COLO668 (cell line): ENCODE measurements around the gene PDE6D.

ENCODE experiments used
- DNase-seq: peaks from one replicate; lab custom pipeline; 2025; ENCODE audit not compliant: unreplicated experiment; lab: John Stamatoyannopoulos, UW

PDE6D gene

DNA sequence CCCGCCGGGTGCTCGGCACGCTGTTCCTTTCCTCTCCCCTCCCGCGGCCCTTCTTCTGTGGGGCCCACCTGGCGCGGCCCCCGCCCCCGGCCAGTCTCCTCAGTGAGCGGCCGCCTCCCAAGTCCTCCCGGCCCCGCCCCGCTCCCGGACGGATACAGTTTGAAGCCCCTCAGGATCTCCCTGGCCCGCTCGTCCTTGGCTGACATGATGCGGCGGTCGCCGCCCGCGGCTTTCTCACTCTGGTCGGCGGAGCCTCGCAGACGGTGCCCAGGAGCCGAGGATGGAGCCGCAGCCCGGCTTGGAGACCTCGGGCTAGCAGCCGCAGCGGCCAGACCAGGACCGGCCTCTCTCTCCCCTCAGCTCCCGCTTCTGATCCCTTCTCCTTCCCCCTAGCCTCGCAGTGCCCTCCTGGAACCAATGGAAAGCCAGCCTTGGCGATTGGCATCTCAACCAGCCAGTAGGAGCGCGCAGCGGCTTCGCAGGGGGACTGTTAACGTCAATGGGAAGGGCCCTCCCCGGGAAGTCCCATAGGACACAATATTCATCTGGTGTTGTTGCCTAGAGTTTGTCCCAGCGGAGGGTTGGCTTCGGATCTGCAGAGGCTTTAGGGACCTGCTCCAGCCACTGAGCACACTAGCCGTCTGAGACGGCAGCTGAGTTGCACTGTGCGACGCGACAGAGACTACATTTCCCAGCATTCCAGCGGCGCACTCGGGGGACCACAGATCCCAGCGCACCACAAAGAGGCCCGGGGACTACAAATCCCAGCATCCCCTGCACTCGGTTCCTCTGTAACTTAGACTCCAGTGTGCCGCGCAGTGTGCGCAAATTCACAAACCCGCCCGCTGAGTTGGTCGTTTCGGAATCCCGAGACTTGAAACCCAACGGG, at the start of gene PDE6D:
Gene PDE6D (minus strand): TSS at position 374 of the 889 bp plus-strand sequence. CDS start 168 bp downstream, at position 206.
- DNase-seq = peak; percentile 96

DNA sequence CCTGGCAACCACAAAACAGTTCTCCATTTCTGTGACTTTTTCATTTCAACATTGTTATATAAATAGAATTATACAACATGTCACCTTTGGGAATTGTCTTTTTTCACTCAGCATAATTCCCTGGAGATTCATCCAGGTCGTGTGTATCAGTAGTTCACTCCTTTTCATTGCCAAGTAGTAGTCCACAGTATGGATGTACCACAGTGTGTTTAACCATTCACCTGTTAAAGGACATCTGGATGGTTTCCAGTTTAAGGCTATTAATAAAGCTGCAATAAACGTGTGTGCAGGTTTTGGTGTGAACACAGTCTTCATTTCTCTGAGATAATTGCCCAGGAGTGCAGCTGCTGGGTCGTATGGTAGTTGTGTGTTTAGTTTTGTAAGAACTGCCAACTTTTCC, 40.8 kb upstream of the PDE6D start:
- DNase-seq = no peak

DNA sequence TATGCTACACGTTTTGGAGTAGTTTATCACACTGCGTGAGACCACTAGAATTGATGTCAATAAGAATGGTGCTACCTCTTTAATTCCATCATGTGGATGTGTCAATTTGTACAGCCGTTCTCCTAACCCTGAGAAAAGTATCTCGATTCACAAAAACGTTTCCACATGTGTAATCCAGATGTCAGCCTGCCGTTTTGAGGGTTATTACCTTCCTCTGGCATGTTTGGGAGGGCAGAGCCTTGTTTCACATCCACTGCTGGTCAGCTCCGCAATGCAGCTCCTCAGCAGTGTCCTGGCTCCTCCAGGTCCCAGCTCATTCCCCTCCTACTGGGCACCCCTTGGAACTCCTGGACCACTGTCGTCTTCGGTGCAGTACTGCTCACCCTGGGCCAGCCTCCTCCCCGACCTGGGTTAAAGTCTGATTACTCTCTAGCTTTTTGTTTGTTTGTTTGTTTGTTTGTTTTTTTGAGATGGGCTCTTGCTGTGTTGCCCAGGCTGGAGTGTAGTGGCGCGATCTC, 39.8 kb upstream of the PDE6D start:
- DNase-seq = no peak

DNA sequence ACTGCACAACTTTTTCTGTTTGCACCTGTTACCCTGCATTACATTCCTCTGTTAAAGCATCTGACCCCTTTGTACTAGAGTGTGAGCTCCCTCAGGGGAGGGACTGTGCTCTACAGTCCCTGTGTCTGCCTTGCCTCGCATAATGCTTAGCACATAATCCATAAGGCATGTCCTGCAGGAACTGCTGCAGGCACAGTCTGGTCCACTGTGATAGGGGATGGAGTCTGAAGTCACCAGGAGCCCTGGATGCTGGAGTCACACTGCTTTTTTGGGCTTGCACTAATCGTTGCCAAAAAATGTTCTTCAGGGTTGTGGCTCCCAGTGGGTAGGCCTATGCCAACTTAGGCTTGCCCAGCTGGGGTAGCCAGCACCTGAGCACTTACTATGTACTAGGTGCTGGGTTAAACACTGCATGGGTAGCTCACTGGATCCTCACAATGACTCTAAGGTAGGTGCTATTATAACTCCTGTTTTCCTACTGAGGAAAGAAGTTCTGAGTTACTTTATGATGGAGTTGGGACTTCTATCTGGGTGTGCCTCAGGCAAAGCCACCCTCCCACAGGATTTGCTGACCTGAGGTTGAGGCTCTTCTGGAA, 38.5 kb upstream of the PDE6D start:
- DNase-seq = no peak

DNA sequence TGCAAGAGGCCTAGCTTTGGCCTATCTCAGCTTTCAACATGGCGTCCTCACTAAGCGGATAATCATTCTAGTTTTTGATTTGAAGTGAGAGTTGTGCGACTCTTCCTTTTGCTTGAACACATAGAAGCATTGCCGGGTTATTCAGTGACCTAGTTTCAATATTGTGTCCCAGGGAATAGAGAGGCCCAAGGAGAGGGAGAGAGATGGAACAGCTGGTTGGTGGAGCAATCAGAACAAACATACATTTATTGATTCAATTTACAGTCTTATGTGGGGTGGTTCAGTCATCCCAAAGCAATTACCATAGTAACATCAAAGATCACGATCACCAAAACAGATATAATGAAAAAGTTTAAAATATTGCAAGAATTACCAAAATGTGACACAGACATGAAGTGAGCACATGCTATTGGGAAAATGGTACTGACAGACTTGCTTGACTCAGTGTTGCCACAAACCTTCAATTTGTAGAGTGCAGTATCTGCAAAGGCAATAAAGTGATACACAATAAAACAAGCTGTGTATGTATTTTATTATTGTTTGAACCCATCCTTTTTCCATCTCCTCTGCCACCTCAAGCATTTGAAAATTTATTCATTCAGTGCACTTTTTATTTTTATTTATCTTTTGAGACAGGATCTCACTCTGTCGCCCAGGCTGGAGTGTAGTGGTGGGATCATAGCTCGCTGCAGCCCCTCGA, 35.4 kb upstream of the PDE6D start:
- DNase-seq = no peak

DNA sequence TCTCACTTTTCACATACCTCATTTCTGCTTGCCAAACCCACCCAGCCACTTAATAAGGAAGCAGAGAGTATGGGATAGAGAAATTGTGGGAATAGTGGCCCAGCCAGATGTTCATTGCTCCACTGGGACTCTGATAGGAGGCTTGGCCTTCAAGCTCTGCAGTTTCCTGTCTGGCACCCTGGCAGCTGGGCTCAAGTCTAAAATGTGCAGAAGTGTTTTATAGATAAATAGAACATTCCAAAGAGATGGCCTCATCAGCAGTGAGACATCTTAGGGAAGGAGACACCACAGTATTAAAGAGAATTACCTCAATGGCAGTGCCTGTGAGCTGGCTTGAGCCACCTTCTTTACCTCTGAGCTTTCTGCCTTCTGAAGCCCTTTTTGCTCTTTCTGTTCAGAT, 29.8 kb upstream of the PDE6D start:
- no peak for DNase-seq

DNA sequence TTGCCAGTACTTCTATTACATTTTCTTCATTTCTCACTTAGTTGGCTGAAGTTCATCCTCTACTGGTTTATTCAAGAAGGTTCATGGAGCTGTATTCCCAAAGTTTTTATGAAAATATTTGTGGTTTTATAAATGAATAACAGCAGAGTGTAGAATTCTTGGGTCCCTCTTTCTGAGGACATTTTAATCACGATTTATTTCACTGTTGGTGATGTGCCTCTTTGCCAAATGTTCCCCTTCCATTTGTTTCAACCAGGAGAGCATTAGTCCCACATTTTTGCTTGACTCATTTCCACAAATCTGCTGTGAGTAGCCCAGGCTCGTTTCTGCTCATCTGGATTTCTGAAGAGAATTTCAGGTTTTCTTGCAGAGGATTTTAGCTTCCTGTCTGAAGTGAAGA, 25.9 kb upstream of the PDE6D start:
- DNase-seq = no peak

DNA sequence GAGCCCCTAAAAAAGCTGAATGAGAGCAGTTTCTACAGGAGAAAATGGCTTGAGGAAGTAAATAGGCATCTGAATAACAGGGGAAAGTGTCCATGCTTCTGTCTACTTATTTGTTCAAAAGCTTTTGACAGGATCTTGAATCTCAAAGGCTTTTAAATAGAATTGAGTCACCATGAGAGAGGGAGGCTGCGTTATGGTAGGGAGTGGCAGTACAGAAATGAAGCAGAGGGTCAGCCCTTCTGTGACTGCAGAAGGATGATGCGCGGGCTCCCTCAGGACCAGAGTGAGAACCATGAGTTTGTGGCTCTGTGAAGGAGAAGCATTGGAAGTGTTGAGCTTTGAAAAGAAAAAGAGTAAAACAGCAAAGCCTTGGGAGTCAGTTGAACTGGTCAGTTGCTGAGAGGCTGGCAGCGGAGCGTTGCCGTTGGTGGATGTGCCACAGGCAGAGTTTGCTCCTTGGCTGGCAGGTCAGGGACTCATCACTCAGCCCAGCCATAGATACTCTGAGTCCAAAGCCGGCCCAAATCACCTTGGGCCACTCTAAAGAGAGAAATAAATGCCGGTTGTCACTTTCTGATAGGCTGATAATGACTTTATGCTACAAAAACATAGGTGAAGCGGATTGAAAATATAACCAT, 22.5 kb upstream of the PDE6D start:
- no peak for DNase-seq

DNA sequence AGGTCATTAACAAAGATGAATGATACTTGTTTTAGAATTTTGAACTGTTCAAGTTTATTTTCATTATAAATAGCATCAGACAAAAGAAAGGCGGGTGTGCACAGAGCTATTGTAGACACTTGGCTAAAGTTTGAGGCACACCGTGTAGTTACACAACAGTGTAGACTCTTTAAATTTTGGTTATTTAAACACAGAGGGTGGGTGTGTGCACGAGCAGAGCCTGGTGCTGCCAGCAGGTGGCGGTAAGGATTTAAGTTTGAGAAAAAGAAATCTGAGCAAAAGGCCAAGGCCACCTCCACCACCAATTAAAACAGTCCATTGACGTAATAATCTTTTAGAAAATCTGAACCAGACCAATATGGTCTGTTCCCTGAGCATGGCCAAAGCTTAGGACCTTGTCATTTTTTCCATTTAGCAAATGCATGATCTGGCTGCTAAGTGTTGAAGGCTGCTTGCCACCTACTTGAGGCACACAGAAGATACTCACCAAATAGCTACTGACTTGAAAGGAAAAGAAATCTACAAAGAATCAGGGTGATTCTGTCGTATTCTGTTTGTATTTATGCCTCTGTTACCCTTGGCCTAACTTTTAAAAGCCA, 19.5 kb upstream of the PDE6D start:
- peak; percentile 29 for DNase-seq

DNA sequence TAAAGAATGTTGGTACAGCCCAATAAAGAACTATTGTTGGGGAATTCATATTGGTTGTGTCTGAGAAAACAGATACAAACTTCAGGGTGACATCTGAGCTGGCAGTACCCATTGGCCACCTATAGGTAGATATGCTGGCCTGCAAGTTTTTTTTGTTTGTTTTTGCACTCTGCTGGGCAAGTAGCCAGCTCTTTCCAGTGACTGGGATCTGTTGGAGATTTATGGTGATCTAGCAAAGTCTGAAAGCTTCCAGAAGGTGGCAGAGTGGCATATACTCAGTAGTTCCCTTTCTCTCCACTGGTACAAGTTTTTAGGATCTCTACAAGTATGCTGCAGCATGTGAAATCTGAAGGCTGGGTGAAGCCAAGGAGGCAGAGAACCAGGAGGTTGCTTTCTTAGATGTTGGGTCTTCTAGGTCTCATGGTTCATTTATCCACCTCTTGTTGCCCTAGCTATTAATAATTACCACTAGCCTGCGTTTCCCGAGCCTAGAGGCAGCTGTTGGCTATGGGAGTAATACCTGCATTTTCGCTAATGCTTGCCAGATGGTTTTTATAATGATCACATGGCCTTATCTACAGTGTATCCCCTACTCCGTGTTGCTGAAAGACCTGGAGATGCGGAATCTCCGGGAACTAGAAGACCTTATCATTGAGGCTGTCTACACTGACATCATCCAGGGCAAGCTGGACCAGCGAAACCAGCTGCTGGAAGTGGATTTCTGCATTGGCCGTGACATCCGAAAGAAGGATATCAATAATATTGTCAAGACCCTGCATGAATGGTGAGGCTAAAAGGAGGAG, 14.6 kb upstream of the PDE6D start:
- DNase-seq = peak; percentile 60

DNA sequence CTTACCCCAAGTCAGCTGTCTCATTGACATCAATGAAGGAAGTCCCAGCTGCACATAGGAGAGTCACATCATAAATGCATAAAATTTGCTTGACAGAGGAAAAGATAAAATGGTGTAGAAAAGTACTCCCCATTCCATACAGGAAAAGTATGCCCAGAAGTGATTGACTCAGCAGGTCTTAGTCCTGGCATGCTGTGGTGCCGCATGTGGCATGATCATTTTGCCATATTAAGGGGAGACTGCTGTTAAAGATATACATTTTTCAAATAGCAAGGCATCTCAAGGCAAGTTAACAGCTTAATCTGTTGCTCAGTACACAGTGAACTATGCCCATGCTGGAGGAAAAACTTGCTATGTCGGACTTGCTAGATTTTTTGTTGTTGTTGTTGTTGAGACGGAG, 13.3 kb upstream of the PDE6D start:
- DNase-seq = no peak

DNA sequence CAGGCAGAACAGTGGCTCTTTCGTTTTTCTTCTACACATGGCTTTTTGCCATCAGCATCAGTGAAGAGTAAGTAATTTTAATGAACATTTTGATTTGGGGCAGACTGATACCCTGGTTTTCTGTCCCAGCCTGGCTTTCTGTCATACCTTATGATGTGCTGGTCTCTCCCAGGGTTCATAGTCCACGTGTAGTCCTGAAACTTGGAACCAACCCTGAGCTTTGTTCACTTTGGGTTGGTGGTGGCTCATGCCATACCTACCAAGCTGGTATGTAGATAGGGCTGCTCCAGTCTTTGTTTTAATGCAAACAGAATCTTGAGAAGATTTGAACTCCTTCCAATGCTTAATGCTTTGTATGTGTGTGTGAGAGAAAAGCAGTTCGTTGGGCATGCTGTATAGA, 10.0 kb upstream of the PDE6D start:
- DNase-seq = no peak

DNA sequence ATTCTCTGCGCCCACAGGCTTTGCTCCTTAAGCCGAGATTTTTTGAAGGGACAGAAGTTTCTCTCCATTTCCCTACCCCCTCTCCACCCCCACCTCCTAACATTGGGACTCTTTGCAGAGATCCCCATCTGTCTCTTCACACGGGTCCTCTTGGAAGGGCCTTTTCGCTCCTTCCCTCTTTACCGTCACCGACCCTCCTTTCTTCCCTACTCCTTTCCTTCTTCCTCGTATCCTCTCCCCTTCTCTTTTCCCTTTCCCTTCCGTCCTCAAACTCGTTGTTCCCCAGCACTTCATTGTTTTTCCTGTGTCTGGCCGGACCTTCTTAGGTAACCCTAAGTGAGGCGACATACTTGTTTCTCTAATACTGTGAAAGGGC, 5.8 kb upstream of the PDE6D start:
- no peak for DNase-seq

DNA sequence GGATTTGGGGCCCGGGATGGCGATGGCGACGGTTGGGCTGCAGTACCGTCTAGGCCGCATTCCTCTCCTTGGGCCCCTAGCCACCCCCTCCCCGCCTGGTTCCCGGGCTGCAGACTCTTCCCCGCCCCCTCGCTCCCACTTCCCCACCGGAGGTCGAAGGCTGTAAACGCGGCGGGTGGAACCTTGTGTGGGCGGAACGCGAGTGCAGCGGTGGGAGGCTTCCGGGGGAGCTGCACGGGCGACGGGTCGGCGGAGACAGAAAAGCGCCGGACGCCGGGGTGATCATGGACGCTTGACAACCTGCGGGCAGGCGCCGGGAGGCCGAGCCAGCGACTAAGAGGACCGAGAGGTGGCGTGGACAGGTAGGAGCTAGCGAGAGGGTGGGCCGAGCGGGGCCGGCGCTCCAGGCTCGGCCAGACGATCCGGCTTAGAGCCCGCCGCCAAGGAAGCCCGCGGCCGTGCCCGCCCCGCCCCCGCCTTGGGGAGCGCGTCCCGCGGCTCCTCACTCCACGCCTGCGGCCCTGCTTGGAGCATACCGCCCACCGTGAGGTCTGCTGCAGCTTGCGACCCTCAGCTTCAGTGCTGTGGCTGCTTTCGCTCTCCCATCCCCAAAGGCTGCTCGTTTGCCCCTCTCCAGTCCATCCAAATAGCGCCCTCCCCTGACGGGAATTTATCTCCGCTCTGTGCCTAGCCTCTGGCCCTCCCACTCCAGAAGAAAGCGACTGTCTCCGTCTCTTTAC, 5.3 kb upstream of the PDE6D start, which contains the start of gene COPS7B:
Gene COPS7B (plus strand): TSS at position 269 of the 740 bp plus-strand sequence. CDS start 2,126 bp downstream, outside the sequence.
- DNase-seq = peak; percentile 88

DNA sequence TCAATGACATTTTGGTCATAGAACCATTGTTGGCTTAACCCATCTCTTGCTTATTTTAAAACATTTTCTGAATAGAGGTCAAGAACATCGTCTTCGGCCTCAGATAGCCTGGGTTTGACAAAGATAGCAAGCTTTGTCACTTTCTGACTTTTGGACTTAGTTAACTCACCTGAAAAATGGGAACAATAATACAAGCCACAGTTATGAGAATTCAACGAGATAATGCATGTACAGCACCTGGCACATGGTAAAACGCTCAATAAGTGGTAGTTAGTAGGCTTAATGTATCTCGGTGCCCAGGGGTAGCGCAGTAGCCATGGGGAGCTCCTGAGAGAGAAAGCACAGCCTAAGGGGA, 4.7 kb upstream of the PDE6D start:
- DNase-seq = no peak

DNA sequence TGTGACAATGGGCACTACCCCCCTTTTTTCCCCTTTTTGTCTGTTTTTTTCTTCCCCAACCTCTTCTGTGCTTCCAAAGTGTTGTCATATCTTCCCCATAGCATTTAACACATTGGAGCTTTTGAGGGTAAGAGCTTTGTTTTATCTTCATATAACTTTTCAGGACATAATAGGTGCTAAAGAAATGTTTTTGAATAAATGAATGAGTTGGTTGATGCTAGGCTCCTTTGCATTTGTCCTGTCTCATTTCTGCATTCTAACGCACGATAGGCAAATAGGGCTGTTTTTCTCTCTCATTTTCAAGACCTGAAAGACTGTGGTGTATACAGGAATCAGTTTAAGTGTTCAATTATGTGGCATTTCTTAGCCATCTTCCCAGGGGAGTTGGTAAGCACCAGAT, 4.3 kb upstream of the PDE6D start:
- no peak for DNase-seq

DNA sequence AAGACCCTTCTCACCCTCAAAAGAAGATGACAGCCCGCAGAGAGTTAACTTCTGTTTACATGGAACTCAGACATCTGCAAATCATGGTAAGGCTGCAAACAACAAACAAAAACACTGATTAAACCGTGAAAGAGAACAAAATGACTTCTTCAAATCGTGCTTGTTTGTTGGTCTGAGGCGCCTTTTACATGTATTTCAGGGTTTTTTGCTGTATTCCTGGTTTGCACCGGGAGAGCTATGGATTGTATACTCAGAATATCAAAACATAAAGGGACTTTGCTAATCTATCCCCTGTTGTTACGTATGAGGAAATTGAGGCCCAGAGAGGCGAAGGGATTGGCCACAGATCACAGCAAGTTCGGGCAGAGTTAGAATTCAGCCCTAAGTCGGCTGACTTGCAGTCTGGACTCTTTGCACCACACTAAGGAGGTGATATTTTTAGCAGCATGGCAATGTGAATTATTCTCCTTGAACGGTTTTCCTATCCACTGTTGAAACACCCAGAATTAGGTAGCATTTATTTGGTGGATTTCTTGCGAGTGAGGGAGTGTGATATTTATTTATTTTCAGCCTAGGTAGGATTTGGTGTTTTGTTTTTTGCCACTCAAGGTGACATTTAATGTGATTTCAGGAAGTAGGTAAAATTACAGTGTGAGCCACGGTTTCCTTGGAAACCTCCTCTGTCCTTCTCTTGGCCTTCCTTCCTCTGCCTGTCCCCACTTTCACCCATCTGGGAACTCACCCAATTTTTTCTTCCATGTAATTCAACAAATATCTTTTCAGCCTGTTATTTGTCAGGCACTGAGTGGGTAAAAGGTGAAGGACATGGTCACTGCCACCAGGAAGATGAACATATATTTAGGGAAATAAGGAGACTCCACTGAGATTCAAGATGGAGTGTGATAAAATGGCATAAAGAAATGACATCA, 980 bp upstream of the PDE6D start:
- DNase-seq = peak; percentile 20
